HG03135 (cell line): ENCODE data around the gene ZSCAN4.

ENCODE experiments used
- ATAC-seq: cut with Tn5 transposase; IDR thresholded peaks from one replicate; pipeline ENCODE4 v1.9.1; 2021; ENCODE audit warnings: mild to moderate bottlenecking, moderate library complexity; ENCODE audit not compliant: unreplicated experiment

Gene ZSCAN4

DNA sequence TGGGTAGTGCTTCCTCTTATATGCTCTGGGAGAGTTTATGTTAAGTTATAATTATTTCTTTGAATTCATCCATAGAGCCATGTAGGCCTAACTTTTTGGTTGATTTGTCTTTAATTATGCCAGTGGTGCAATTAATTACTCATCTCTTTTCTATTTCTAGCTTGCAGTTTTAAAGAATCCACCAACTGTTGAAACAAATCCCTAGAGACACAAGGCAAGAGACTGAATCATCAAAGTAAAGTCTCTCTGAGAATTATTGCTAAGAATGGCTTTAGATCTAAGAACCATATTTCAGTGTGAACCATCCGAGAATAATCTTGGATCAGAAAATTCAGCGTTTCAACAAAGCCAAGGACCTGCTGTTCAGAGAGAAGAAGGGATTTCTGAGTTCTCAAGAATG, 7.1 kb downstream of the ZSCAN4 start:
- ATAC-seq, result no peak

GRCh38 chr19:57682226-57682766, 13.6 kb downstream of the ZSCAN4 start:
- ATAC-seq, result peak; percentile 27

DNA sequence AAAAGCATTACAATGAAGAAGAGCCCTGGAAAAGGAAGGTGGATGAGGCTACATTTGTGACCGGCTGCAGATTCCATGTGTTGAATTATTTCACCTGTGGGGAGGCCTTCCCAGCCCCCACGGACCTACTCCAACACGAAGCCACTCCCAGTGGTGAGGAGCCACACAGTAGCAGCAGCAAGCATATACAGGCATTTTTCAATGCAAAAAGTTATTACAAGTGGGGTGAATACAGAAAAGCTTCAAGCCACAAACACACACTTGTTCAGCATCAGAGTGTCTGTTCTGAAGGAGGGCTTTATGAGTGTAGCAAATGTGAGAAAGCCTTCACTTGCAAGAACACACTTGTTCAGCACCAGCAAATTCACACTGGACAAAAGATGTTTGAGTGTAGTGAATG, 18.0 kb downstream of the ZSCAN4 start:
- ATAC-seq, result no peak

DNA sequence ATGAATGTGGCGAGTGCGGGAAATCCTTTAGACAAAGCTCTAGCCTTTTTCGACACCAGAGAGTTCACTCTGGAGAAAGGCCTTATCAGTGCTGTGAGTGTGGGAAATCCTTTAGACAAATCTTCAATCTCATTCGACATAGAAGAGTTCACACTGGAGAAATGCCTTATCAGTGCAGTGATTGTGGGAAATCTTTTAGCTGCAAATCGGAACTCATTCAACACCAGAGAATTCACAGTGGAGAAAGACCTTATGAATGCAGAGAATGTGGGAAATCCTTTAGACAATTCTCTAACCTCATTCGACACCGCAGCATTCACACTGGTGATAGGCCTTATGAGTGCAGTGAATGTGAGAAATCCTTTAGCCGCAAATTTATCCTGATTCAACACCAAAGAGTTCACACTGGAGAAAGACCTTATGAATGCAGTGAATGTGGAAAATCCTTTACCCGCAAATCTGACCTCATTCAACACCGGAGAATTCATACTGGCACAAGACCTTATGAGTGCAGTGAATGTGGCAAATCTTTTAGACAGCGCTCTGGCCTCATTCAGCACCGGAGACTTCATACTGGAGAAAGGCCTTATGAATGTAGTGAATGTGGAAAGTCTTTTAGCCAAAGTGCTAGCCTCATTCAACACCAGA, 18.8 kb downstream of the ZSCAN4 start:
- no peak for ATAC-seq

DNA sequence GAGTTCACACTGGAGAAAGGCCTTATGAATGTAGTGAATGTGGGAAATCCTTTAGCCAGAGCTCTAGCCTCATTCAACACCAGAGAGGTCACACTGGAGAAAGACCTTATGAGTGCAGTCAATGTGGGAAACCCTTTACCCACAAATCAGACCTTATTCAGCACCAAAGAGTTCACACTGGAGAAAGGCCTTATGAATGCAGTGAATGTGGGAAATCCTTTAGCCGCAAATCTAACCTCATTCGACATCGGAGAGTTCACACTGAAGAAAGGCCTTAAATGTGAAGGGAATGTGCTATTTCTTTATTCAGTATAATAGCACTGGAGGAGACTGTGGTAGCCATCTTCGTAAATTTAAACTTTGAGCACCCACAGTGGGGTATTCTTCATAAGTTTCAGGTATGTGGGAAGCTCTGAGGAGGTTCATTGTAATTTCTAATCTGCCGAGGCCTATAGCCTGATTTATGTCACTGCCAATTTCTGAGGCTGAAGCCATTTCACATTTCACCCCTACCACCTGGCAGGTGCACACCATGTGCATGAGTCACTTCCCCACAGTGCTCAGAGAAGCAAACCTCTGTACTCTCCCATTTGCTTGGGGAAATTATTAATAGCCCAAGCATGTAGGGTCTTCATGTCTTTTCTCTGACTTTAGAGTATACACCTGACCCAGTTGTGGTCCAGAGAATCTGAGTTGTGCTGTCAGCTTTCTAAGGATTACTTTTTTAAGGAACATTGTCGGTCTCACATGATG, 19.5 kb downstream of the ZSCAN4 start:
- no peak for ATAC-seq

DNA sequence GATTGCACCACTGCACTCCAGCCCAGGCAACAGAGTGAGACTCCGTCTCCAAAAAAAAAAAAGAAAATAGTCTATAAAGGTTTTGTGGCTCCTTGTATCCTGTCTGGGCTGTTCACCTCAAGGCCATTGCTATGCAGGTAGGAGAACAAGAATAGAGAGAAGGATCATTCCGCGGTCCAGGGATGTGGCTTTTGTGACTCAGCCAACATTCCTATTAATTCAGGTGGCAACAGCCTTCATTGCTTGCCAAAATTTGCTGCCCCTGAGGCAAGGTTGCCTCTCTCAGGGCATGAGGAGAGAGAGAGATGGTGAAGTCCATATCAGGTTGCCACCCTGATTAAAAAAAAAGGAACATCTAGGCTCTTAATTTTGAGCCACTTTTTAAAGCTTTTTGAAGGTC, 21.0 kb downstream of the ZSCAN4 start:
- no peak for ATAC-seq

- ATAC-seq, result no peak
Measured at GRCh38 chr19:57701625-57702024, 32.9 kb downstream of the ZSCAN4 start.

GRCh38 chr19:57706346-57706745, 37.6 kb downstream of the ZSCAN4 start:
- no peak for ATAC-seq

- no peak for ATAC-seq
Measured at GRCh38 chr19:57708641-57709361, 40.1 kb downstream of the ZSCAN4 start, which contains the start of gene ZNF154. ZNF154 (minus strand) TSS chr19:57709204; CDS start chr19:57708971, 233 bp downstream.

GRCh38 chr19:57709616-57710015, 40.9 kb downstream of the ZSCAN4 start:
- no peak for ATAC-seq

DNA sequence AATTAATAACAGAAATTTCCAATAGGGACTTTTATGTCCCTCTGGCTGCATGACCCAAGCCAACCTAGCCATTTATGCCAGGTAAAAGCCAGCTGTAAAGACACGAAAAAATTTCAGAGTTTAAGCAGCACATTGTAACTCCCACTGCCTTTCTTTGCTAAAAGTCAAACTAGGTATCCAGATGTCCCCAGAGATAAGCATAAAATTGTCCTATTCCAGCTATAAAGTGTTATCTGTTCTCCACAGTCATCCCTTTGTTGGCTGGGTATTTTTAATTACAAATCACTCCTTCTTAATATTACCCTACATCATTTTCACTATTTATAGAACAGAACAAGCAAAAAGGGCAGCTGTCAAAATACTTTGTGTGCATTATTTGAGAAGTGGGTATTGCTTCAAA, 43.5 kb downstream of the ZSCAN4 start:
- ATAC-seq, result no peak

GRCh38 chr19:57719424-57719823, 50.7 kb downstream of the ZSCAN4 start:
- no peak for ATAC-seq

DNA sequence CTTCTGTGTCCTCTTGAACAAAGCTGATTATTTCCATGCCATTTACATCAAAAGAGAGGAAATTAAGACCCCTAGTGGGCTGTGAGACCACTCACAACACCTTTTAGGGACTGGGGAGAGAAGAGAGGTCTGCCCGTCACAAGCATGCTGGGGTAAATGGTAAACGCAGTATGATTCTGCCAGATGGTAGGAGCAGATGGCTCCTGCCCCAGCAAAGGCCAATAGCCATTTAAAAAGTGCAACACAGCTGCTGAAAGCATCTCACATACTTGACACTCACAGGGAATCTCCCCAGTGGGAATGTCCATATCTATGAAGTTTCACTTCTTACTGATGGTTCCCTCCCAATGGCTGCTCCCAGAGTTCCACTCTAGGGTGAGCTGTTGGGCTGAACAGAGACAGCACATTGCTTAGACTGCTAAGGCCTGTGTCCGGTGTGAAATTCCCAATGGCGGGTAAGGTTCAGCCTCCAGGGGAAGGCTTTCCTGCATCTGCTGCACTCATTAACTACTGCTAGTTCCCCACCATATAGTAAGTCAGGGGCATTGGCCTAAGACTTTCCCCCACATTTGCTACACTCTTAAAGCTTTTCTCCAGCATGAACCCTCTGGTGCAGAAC, 51.3 kb downstream of the ZSCAN4 start:
- no peak for ATAC-seq

DNA sequence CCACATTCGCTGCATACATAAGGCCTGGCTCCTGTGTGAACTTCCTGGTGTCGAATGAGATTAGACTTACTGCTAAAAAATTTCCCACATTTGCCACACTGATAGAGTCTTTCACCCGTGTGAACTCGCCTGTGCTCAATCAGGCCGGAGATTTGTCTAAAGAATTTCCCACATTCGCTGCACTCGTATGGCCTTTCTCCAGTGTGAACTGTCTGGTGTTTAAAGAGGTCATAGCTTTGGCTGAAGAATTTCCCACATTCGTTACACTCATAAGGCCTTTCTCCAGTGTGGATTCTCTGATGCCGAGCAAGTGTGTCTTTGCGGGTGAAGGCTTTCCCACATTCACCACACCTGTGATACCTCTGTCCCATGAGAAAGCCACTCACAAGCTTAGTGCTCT, 52.1 kb downstream of the ZSCAN4 start:
- ATAC-seq, result no peak
